NCI-H187 treated with DMSO at 0.1 percent for 48 hours (cell line): ENCODE data around the gene MMP24.

ENCODE experiments used
- DNase-seq: peaks from one replicate; lab custom pipeline; 2025; lab: John Stamatoyannopoulos, UW

Gene MMP24

GRCh38 chr20:35279533-35280174 is 53.2 kb downstream of the MMP24 start:
- no peak for DNase-seq

- DNase-seq = no peak
These were observed 54.0 kb downstream of the MMP24 start for GRCh38 chr20:35280523-35280922.

- no peak for DNase-seq
These were observed 55.1 kb downstream of the MMP24 start for GRCh38 chr20:35281506-35282101.

- DNase-seq = no peak
These were observed 57.2 kb downstream of the MMP24 start for GRCh38 chr20:35283441-35284266.

- DNase-seq = no peak
These were observed 57.9 kb downstream of the MMP24 start, which contains the start of gene EIF6 for GRCh38 chr20:35284267-35284991. Gene EIF6, minus strand, starts transcription at chr20:35284772. Its CDS starts 285 bp downstream, at chr20:35284487.

GRCh38 chr20:35284992-35285805 is 58.7 kb downstream of the MMP24 start:
- no peak for DNase-seq

GRCh38 chr20:35285806-35286076 is 59.3 kb downstream of the MMP24 start:
- no peak for DNase-seq

- no peak for DNase-seq
These were observed 59.8 kb downstream of the MMP24 start for GRCh38 chr20:35286077-35286898.

GRCh38 chr20:35286899-35287508 is 60.5 kb downstream of the MMP24 start:
- DNase-seq = no peak

- no peak for DNase-seq
These were observed 61.2 kb downstream of the MMP24 start for GRCh38 chr20:35287509-35288324.

- no peak for DNase-seq
These were observed 62.0 kb downstream of the MMP24 start for GRCh38 chr20:35288325-35289060.

- no peak for DNase-seq
These were observed 63.8 kb downstream of the MMP24 start for GRCh38 chr20:35290186-35290886.

GRCh38 chr20:35290887-35291417 is 64.5 kb downstream of the MMP24 start:
- DNase-seq = no peak

GRCh38 chr20:35291654-35292503 is 65.4 kb downstream of the MMP24 start, which contains the start of gene FAM83C:
Gene FAM83C, minus strand, starts transcription at chr20:35292425. Its CDS starts 121 bp downstream, at chr20:35292304.
- no peak for DNase-seq

GRCh38 chr20:35292504-35293285 is 66.2 kb downstream of the MMP24 start:
- no peak for DNase-seq
